Measurements from ENCODE around the gene FXYD6. TPM values are rescaled to one million over a fixed set of nuclear protein-coding genes. Genes with fewer than 3 reads are reported as not detected.

FXYD6 gene
- total RNA-seq, 4 donors from 2014 or later: 4.8 to 15.9 (median 9.5) TPM

DNA sequence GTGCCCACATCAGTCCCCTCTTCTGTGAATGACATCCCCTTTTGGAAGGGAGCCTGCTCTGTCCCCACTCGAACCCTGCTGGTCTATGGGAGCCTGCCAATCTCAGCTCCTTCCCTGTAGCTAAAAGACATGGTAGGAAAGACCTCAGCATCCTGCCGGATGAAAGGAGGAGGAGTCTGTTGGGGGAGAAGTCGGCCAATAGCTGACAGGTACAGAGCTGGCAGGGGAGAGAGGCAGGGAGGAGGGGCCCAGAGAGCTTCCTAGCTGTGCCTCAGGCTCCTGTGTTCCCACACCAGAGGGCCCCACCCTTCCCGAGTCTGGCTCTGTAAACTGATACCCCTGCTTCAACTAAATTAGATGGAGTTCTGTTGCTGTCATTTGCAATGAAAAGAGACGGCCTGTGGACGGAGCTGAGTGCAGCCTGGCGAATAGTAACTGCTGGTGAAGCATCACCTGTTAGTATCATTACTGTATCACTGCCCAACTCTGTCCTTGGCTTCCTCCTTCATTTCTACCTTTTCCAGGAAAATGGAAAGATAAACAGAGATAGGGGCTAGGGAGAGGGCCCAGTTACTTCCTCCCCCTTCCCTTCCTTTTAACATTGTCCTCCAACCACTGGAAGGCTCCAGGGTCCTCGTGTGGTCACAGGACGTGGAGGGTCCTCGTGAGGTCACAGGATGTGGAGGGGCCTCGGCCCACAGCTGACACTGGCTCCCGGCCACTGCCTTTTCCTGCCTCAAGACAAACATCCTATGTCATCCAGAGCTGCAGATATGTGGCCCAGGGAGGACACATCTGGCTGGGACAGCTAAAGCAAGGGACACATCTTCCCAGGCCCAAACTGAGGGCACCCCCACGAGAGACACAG lies 15.1 kb downstream of the FXYD6 start:
- TF ChIP-seq, protein P1, sequence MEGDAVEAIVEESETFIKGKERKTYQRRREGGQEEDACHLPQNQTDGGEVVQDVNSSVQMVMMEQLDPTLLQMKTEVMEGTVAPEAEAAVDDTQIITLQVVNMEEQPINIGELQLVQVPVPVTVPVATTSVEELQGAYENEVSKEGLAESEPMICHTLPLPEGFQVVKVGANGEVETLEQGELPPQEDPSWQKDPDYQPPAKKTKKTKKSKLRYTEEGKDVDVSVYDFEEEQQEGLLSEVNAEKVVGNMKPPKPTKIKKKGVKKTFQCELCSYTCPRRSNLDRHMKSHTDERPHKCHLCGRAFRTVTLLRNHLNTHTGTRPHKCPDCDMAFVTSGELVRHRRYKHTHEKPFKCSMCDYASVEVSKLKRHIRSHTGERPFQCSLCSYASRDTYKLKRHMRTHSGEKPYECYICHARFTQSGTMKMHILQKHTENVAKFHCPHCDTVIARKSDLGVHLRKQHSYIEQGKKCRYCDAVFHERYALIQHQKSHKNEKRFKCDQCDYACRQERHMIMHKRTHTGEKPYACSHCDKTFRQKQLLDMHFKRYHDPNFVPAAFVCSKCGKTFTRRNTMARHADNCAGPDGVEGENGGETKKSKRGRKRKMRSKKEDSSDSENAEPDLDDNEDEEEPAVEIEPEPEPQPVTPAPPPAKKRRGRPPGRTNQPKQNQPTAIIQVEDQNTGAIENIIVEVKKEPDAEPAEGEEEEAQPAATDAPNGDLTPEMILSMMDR (IDR thresholded peaks at IDR 0.05): no peak
- TF ChIP-seq EP300 (IDR thresholded peaks at IDR 0.05) (no peak), POLR2AphosphoS5 (IDR thresholded peaks at IDR 0.05) (no peak)
- no peaks in the 10 kb centered on the region for H3K27me3 ChIP-seq
- H3K4me3 ChIP-seq: no peak overlapping the region
- no peaks in the 10 kb centered on the region for H3K36me3 ChIP-seq
- 62% methylated on average over 13 of the region's 13 CpGs for WGBS
- no peak overlapping the region for H3K27ac ChIP-seq
- no peak for DNase-seq (ENCODE audit: low spot score in 2 of 2)
- peaks cover 10% of the 10 kb centered on the region for H3K4me1 ChIP-seq
- H3K9me3 ChIP-seq: no peaks in the 10 kb centered on the region

DNA sequence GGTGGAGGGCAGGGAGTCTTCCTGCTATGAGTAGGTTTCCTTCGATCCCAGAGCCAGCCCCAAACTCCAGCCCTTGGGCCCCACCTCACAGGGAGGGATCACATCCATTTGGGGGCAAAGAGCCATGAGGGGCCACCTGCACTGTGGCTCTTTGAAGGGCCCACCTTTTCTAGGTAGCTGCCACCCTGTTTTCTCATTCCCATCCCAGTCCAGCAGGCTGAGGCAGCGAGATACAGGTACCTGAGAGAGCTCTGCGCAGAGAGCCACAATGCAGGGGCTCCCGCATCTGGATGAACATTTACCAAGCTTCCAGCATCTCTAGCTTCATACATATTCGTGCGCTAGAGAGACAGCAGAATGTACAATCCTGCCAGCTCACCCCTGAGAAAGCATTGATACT lies 16.3 kb downstream of the FXYD6 start:
- Histone ChIP-seq H3K36me3 (no peaks in the 10 kb centered on the region), H3K9me3 (no peaks in the 10 kb centered on the region), H3K27me3 (no peaks in the 10 kb centered on the region), H3K27ac (no peak overlapping the region), H3K4me1 (peaks cover 10% of the 10 kb centered on the region), H3K4me3 (no peak overlapping the region)
- WGBS: 81% methylated on average over 6 of the region's 6 CpGs
- DNase-seq (ENCODE audit: low spot score in 2 of 2): no peak
- TF ChIP-seq EP300 (IDR thresholded peaks at IDR 0.05) (no peak), POLR2A (IDR thresholded peaks at IDR 0.05) (no peak), POLR2AphosphoS5 (IDR thresholded peaks at IDR 0.05) (no peak)
- TF ChIP-seq, protein P1 (IDR thresholded peaks at IDR 0.05): no peak

DNA sequence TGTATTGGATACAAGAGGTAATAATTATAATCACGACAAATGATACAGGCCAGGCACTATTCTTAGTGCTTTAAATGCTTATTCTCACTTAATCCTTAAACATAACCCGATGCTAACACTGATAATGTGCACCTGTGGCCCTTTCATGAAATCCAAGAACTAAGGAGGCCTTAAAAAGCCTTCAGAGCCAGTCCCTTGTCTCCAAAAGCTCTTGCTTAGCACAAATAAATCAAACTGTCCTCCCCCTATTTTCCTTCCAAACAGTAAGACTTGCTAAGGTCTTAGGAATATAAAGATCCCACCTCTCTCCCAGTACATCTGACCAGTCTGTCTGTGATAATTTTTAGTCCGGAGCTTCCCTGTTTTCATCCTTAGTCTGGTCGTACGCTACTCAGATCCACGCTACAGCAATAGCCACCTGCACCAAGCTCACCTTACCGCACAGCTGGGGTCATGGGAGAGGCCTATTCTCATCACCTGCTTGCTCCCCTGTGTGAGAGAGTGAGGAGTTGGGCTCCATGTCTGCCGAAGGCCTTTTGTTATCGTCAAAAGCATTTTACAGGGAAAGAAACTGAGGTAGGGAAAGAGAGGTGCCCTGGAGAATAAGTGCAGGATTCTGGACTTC lies 16.9 kb downstream of the FXYD6 start:
- Histone ChIP-seq H3K4me3 (no peak overlapping the region), H3K4me1 (peaks cover 10% of the 10 kb centered on the region), H3K9me3 (no peaks in the 10 kb centered on the region), H3K27ac (no peak overlapping the region), H3K27me3 (no peaks in the 10 kb centered on the region), H3K36me3 (no peaks in the 10 kb centered on the region)
- WGBS: 86% methylated on average over 9 of the region's 9 CpGs
- DNase-seq (ENCODE audit: low spot score in 2 of 2): no peak
- TF ChIP-seq EP300 (IDR thresholded peaks at IDR 0.05) (no peak), POLR2A (IDR thresholded peaks at IDR 0.05) (no peak), POLR2AphosphoS5 (IDR thresholded peaks at IDR 0.05) (no peak)
- TF ChIP-seq, protein P1 (IDR thresholded peaks at IDR 0.05): no peak

DNA sequence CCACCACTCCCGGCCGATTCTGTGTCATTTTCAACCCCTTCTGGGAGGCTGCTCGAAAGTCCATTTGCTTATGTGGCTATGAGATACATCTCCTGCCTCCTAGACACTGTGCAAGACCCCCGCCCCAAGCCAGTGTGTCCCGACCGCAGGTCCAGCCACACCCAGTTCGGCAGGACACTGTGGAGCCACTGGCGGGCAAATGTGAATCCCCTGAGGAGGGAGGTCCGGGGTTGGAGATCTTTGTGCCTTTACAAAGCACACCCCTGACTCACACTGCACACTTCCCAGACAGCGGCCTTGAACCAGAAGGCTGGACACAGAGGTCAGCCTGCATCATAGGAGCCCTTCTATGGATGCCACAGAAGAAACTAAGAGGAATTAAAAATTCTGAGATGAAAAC lies 17.4 kb downstream of the FXYD6 start:
- TF ChIP-seq, protein P1 (IDR thresholded peaks at IDR 0.05): no peak
- TF ChIP-seq POLR2A (IDR thresholded peaks at IDR 0.05) (no peak), POLR2AphosphoS5 (IDR thresholded peaks at IDR 0.05) (no peak), EP300 (IDR thresholded peaks at IDR 0.05) (no peak)
- Histone ChIP-seq H3K4me3 (no peak overlapping the region), H3K27me3 (no peaks in the 10 kb centered on the region), H3K9me3 (no peaks in the 10 kb centered on the region), H3K27ac (no peak overlapping the region), H3K4me1 (peaks cover 10% of the 10 kb centered on the region), H3K36me3 (no peaks in the 10 kb centered on the region)
- 76% methylated on average over 6 of the region's 10 CpGs for WGBS
- no peak for DNase-seq (ENCODE audit: low spot score in 2 of 2)

DNA sequence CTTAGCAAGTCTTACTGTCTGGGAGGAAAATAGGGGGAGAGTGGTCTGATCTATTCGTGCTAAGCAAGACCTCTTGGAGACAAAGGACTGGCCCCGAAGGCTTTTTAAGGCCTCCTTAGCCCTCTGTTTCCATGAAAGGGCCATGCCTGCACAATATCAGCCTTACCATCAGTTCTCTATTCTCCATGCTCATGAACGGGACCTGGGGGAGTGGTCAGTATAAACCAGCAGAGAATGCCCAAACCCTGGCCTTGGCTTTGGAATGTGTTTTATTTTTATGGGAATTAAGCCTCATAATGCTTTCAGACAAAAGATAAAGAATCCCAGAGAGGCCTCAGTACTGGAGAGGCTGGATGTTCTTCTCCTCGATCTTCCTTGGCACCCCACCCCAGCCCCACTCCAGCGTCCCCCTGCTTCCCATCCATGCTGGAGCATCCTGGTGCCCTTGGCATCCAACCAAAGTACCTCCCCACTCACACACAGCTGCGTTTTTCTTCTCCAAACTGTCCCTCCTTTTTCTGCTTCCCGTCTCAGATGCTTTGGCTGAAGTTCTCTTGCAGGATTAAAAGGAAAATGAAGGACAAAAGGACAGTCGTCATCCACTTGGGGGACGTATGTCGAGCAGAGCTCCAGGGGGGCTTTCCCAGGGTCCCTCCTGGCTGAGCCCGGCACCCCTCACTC lies 18.6 kb downstream of the FXYD6 start:
- Histone ChIP-seq H3K9me3 (peaks cover 4% of the 10 kb centered on the region), H3K27me3 (no peaks in the 10 kb centered on the region), H3K4me1 (peaks cover 10% of the 10 kb centered on the region), H3K4me3 (no peak overlapping the region), H3K36me3 (no peaks in the 10 kb centered on the region), H3K27ac (no peak overlapping the region)
- TF ChIP-seq EP300 (IDR thresholded peaks at IDR 0.05) (no peak), POLR2A (IDR thresholded peaks at IDR 0.05) (no peak), POLR2AphosphoS5 (IDR thresholded peaks at IDR 0.05) (no peak)
- TF ChIP-seq, protein P1 (IDR thresholded peaks at IDR 0.05): no peak
- no peak for DNase-seq (ENCODE audit: low spot score in 2 of 2)
- WGBS: 73% methylated on average over 11 of the region's 11 CpGs
